ENCODE results near the gene RHOBTB1. TPM values are rescaled to one million over a fixed set of nuclear protein-coding genes. Genes with fewer than 3 reads are reported as not detected.
"Not testable (repeated sequence)": the region's sequence is repeated elsewhere in the genome, so short reads cannot be mapped to it uniquely, and the experiment has no call there.

The RHOBTB1 gene
- total and polyA plus RNA-seq, 4 donors, result 5.1 to 22.8 (median 12.2) TPM

DNA sequence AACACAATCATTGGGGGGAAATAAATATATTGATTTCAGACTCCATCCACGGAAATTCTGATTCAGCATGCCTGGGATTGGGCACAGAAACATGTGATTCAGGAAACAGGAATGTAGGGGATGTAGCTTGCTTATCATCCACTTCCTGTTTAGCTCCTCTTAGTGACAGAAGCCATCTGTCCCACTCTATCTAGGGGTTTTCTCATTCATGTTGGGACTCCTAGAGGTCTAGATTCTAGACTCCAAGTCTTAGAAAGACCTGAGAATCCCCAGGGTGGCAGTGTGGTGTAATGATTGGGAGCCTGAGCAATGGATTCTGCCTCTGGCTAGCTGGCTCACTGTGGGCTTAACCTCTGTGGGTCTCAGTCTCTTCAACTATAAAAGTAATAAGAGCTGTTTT lies 97.8 kb downstream of the RHOBTB1 start:
- Histone ChIP-seq H3K9me3 (ENCODE audit: control insufficient read depth, low read length) (peaks cover 2% of the 10 kb centered on the region), H3K4me1 (ENCODE audit: control insufficient read depth in 1 of 2, insufficient read depth in 2 of 2, low read length in 2 of 2) (no peaks in the 10 kb centered on the region), H3K27ac (ENCODE audit: low read depth in 1 of 2, low read length in 2 of 2) (no peak overlapping the region), H3K36me3 (ENCODE audit: control insufficient read depth in 1 of 2, insufficient read depth in 2 of 2, low read length in 1 of 2) (no peaks in the 10 kb centered on the region), H3K4me3 (ENCODE audit: low read length in 2 of 2) (no peak overlapping the region), H3K27me3 (ENCODE audit: control insufficient read depth in 1 of 2, insufficient read depth in 2 of 2, low read length in 1 of 2) (no peaks in the 10 kb centered on the region)
- no peak for DNase-seq
- 73 to 77% methylated on average over 1 of the region's 1 CpG for WGBS, 2 donors
- intact Hi-C loops (cut with DNase I), result no loop called here
- no peak for ATAC-seq (ENCODE audit: low FRiP score)

DNA sequence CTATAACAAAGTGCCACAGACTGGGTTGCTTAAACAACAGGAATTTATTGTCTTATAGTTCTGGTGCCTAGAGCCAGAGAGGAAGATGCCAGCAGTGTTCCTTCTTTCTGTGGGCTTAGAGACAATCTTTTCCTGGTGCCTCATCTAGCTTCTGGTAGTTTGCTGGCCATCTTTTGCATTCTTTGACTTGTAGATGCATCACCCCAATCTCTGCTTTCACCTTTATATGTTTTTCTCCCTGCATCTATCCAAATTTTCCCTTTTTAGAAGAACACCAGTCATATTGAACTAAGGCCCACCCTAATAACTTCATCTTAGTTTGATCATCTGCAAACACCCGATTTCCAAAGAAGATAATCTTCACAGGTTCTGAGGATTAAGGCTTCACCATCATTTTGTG lies 98.9 kb downstream of the RHOBTB1 start:
- no peaks in the 10 kb centered on the region for H3K4me1 ChIP-seq (ENCODE audit: control insufficient read depth in 1 of 2, insufficient read depth in 2 of 2, low read length in 2 of 2)
- WGBS, 2 donors, result 94 to 97% methylated on average over 1 of the region's 1 CpG

DNA sequence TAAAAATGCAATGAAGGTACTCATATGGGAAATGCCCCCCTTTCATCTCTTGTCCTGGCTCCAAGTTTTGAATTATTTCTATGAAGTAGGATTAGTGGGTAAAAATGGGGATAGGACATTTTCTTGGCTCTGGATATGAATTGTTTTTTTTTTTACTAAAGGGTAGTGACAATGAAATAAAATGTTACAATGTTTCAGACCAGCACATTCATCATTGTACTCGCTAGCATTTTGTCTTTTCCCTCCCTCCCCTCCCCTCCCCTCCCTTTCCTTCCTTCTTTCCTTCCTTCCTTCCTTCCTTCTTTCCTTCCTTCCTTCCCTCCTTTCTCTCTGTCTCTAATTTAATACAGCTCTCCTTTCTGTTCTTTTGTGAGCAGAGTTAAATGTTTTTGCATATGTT lies 101.3 kb downstream of the RHOBTB1 start:
- 92 to 95% methylated on average over 1 of the region's 1 CpG for WGBS, 2 donors
- H3K4me1 ChIP-seq (ENCODE audit: control insufficient read depth in 1 of 2, insufficient read depth in 2 of 2, low read length in 2 of 2), result no peaks in the 10 kb centered on the region
- ATAC-seq (ENCODE audit: low FRiP score), result no peak

More for the DNA sequence above, 98.9 kb downstream of the RHOBTB1 start:
- ATAC-seq (ENCODE audit: low FRiP score) (no peak), DNase-seq (no peak)
- Histone ChIP-seq H3K27me3 (ENCODE audit: control insufficient read depth in 1 of 2, insufficient read depth in 2 of 2, low read length in 1 of 2) (no peaks in the 10 kb centered on the region), H3K4me3 (ENCODE audit: low read length in 2 of 2) (no peak overlapping the region), H3K9me3 (ENCODE audit: control insufficient read depth, low read length) (peaks cover 2% of the 10 kb centered on the region), H3K36me3 (ENCODE audit: control insufficient read depth in 1 of 2, insufficient read depth in 2 of 2, low read length in 1 of 2) (no peaks in the 10 kb centered on the region), H3K27ac (ENCODE audit: low read depth in 1 of 2, low read length in 2 of 2) (no peak overlapping the region)
- intact Hi-C loops (cut with DNase I), result no loop called here

DNA sequence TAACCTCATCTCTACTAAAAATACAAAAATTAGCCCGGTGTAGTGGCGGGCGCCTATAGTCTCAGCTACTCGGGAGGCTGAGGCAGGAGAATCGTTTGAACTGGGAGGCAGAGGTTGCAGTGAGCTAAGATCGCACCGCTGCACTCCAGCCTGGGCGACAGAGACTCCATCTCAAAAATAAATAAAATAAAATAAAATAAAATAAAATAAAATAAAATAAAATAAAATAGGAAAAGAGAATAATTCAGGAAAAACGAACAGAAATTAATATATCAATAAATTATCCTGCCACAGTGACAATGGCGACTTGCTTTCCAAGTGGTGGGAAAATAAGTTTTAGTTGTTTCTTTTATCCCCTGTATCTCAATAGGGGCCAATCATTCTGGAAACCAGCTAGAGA lies 102.8 kb downstream of the RHOBTB1 start:
- H3K36me3 ChIP-seq (ENCODE audit: control insufficient read depth in 1 of 2, insufficient read depth in 2 of 2, low read length in 1 of 2); H3K27ac ChIP-seq (ENCODE audit: low read depth in 1 of 2, low read length in 2 of 2); H3K27me3 ChIP-seq (ENCODE audit: control insufficient read depth in 1 of 2, insufficient read depth in 2 of 2, low read length in 1 of 2); ATAC-seq (ENCODE audit: low FRiP score); DNase-seq; H3K9me3 ChIP-seq (ENCODE audit: control insufficient read depth, low read length); H3K4me3 ChIP-seq (ENCODE audit: low read length in 2 of 2); intact Hi-C loops (cut with DNase I); H3K4me1 ChIP-seq (ENCODE audit: control insufficient read depth in 1 of 2, insufficient read depth in 2 of 2, low read length in 2 of 2): not testable (repeated sequence)
- 97% methylated on average over 10 of the region's 10 CpGs for WGBS, 2 donors

More for the DNA sequence above, 101.3 kb downstream of the RHOBTB1 start:
- no peaks in the 10 kb centered on the region for H3K9me3 ChIP-seq (ENCODE audit: control insufficient read depth, low read length)
- intact Hi-C loops (cut with DNase I), result no loop called here
- no peaks in the 10 kb centered on the region for H3K36me3 ChIP-seq (ENCODE audit: control insufficient read depth in 1 of 2, insufficient read depth in 2 of 2, low read length in 1 of 2)
- no peak for DNase-seq
- H3K4me3 ChIP-seq (ENCODE audit: low read length in 2 of 2), result no peak overlapping the region
- H3K27me3 ChIP-seq (ENCODE audit: control insufficient read depth in 1 of 2, insufficient read depth in 2 of 2, low read length in 1 of 2), result no peaks in the 10 kb centered on the region
- H3K27ac ChIP-seq (ENCODE audit: low read depth in 1 of 2, low read length in 2 of 2), result no peak overlapping the region

DNA sequence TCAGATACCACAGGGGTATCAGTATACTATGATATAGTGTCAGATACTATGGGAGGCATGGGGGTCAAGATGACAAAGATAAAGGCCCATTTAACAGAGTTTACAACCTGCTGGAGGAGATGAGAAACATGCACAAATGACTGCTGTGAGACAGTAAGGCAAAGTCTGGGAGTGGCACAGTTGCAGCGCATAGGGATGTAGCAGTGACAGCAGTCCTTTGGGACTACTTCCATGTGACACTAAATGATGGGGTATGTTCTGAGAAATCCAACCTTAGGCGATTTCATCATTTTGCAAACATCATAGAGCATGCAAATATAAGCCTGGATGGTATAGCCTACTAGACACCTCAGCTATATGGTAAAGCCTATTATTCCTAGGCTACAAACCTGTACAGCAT lies 108.9 kb downstream of the RHOBTB1 start:
- WGBS, 2 donors, result 85 to 87% methylated on average over 2 of the region's 2 CpGs
- no peaks in the 10 kb centered on the region for H3K27me3 ChIP-seq (ENCODE audit: control insufficient read depth in 1 of 2, insufficient read depth in 2 of 2, low read length in 1 of 2)
- intact Hi-C loops (cut with DNase I), result no loop called here
- no peaks in the 10 kb centered on the region for H3K36me3 ChIP-seq (ENCODE audit: control insufficient read depth in 1 of 2, insufficient read depth in 2 of 2, low read length in 1 of 2)
- no peak overlapping the region for H3K27ac ChIP-seq (ENCODE audit: low read depth in 1 of 2, low read length in 2 of 2)
- H3K9me3 ChIP-seq (ENCODE audit: control insufficient read depth, low read length), result no peaks in the 10 kb centered on the region
- H3K4me3 ChIP-seq (ENCODE audit: low read length in 2 of 2), result no peak overlapping the region
- H3K4me1 ChIP-seq (ENCODE audit: control insufficient read depth in 1 of 2, insufficient read depth in 2 of 2, low read length in 2 of 2), result no peaks in the 10 kb centered on the region
- ATAC-seq (ENCODE audit: low FRiP score), result peak; percentile 29
- DNase-seq, result no peak

DNA sequence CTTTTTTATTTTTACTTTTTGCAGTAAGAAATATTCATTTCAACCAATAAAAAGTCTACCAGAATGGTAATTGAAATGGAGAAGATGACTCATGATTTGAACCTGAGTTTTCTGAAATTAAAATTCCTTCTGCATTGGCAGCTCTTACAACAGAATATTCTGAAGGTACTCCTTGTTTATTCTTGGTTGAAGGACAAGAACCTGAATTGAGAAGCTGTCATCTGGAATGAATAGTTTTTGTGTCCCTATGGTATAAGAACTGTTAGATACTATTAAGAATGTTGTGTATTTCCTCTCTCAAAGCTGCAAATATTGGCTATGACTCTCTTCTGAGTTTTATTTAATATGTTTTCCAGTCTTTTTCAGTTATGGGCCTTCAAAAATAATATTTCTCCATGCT lies 109.6 kb downstream of the RHOBTB1 start:
- intact Hi-C loops (cut with DNase I), result no loop called here
- no peak for ATAC-seq (ENCODE audit: low FRiP score)
- H3K9me3 ChIP-seq (ENCODE audit: control insufficient read depth, low read length), result no peaks in the 10 kb centered on the region
- H3K4me3 ChIP-seq (ENCODE audit: low read length in 2 of 2), result no peak overlapping the region
- no peaks in the 10 kb centered on the region for H3K36me3 ChIP-seq (ENCODE audit: control insufficient read depth in 1 of 2, insufficient read depth in 2 of 2, low read length in 1 of 2)
- no peaks in the 10 kb centered on the region for H3K27me3 ChIP-seq (ENCODE audit: control insufficient read depth in 1 of 2, insufficient read depth in 2 of 2, low read length in 1 of 2)
- no peaks in the 10 kb centered on the region for H3K4me1 ChIP-seq (ENCODE audit: control insufficient read depth in 1 of 2, insufficient read depth in 2 of 2, low read length in 2 of 2)
- DNase-seq, result no peak
- no peak overlapping the region for H3K27ac ChIP-seq (ENCODE audit: low read depth in 1 of 2, low read length in 2 of 2)

DNA sequence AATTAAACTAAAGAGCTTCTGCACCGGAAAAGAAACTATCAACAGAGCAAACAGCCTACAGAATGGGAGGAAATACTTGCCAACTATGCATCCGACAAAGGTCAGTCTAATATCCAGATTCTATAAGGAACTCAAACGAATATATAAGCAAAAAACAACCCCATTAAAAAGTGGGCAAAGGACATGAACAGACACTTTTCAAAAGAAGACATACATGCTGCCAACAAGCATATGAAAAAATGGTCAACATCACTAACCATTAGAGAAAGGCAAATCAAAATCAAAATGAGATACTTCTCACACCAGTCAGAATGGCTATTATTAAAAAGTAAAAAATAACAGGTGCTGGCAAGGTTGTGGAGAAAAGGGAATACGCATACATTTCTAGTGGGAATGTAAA lies 111.8 kb downstream of the RHOBTB1 start:
- DNase-seq; H3K4me1 ChIP-seq (ENCODE audit: control insufficient read depth in 1 of 2, insufficient read depth in 2 of 2, low read length in 2 of 2); intact Hi-C loops (cut with DNase I); H3K27ac ChIP-seq (ENCODE audit: low read depth in 1 of 2, low read length in 2 of 2); H3K4me3 ChIP-seq (ENCODE audit: low read length in 2 of 2); H3K27me3 ChIP-seq (ENCODE audit: control insufficient read depth in 1 of 2, insufficient read depth in 2 of 2, low read length in 1 of 2); H3K36me3 ChIP-seq (ENCODE audit: control insufficient read depth in 1 of 2, insufficient read depth in 2 of 2, low read length in 1 of 2); ATAC-seq (ENCODE audit: low FRiP score); H3K9me3 ChIP-seq (ENCODE audit: control insufficient read depth, low read length): not testable (repeated sequence)
- 95 to 98% methylated on average over 4 of the region's 4 CpGs for WGBS, 2 donors

DNA sequence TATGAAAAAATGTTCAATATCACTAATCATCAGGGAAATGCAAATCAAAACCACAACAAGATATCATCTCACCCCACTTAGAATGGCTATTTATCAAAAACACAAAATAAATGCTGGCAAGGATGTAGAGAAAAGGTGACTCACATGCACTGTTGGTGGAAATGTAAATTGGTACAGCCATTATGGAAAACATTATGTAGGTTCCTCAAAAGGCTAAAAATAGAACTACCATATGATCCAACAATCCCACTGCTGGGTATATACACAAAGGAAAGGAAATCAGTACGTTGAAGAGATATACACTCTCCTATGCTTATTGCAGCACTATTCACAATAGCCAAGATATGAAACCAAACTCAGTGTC lies 115.5 kb downstream of the RHOBTB1 start:
- ATAC-seq (ENCODE audit: low FRiP score) (no peak), DNase-seq (no peak)
- H3K4me1 ChIP-seq (ENCODE audit: control insufficient read depth in 1 of 2, insufficient read depth in 2 of 2, low read length in 2 of 2), result no peaks in the 10 kb centered on the region
- intact Hi-C loops (cut with DNase I), result no loop called here
- no peaks in the 10 kb centered on the region for H3K9me3 ChIP-seq (ENCODE audit: control insufficient read depth, low read length)
- no peak overlapping the region for H3K4me3 ChIP-seq (ENCODE audit: low read length in 2 of 2)
- no peaks in the 10 kb centered on the region for H3K27me3 ChIP-seq (ENCODE audit: control insufficient read depth in 1 of 2, insufficient read depth in 2 of 2, low read length in 1 of 2)
- 38 to 43% methylated on average over 1 of the region's 1 CpG for WGBS, 2 donors
- H3K27ac ChIP-seq (ENCODE audit: low read depth in 1 of 2, low read length in 2 of 2), result no peak overlapping the region
- H3K36me3 ChIP-seq (ENCODE audit: control insufficient read depth in 1 of 2, insufficient read depth in 2 of 2, low read length in 1 of 2), result no peaks in the 10 kb centered on the region

DNA sequence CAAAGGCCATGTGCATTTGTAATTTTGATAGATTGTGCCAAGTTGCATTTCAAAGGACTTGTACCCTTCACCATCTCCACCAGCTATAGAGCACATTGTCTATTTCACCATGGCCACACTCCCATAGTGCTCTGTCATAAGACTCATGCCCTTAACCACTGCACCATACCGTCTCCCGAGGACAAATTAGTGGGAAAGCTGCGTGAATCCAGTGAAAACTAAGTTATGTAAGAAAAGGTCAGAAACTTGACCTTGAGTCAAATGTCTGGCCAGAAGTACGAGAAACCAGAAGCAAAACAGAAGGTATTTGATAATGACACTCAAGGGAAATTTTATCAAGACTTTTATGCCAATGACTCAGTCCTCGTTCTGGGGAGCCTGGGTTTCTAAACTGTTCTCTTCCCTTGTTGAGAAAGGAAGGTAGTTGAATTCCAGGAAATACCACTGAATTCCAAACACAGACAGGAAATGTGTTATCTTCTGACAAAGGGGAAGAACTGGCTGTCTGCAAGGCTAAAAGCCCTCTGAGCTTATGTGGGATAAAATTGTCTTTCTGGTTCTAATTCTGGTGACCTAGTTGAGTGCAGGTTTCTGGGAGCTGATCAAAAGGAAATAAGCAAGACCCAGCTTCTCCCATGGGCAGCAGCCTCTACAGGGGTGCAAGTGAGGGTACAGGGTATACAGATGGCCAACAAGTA lies 116.0 kb downstream of the RHOBTB1 start:
- intact Hi-C loops (cut with DNase I), result no loop called here
- H3K27ac ChIP-seq (ENCODE audit: low read depth in 1 of 2, low read length in 2 of 2), result no peak overlapping the region
- H3K4me3 ChIP-seq (ENCODE audit: low read length in 2 of 2), result no peak overlapping the region
- no peaks in the 10 kb centered on the region for H3K9me3 ChIP-seq (ENCODE audit: control insufficient read depth, low read length)
- H3K27me3 ChIP-seq (ENCODE audit: control insufficient read depth in 1 of 2, insufficient read depth in 2 of 2, low read length in 1 of 2), result no peaks in the 10 kb centered on the region
- no peaks in the 10 kb centered on the region for H3K36me3 ChIP-seq (ENCODE audit: control insufficient read depth in 1 of 2, insufficient read depth in 2 of 2, low read length in 1 of 2)
- 30 to 34% methylated on average over 5 of the region's 5 CpGs for WGBS, 2 donors
- ATAC-seq (ENCODE audit: low FRiP score) (peak; percentile 38), DNase-seq (no peak)
- H3K4me1 ChIP-seq (ENCODE audit: control insufficient read depth in 1 of 2, insufficient read depth in 2 of 2, low read length in 2 of 2), result no peaks in the 10 kb centered on the region
